GM19455 (cell line): Measurements from ENCODE around the gene PAF1.
"Not testable (repeated sequence)": the region's sequence is repeated elsewhere in the genome, so short reads cannot be mapped to it uniquely, and the experiment has no call there.

ENCODE experiments used
- ATAC-seq: cut with Tn5 transposase; IDR thresholded peaks from one replicate; pipeline ENCODE4 v1.9.1; 2021; ENCODE audit not compliant: unreplicated experiment

The PAF1 gene

GRCh38 chr19:39356647-39357046 lies 34.3 kb downstream of the PAF1 start:
- no peak for ATAC-seq

GRCh38 chr19:39356073-39356472 lies 34.8 kb downstream of the PAF1 start:
- ATAC-seq = no peak

- no peak for ATAC-seq
Observed at GRCh38 chr19:39355253-39355652, 35.7 kb downstream of the PAF1 start.

- ATAC-seq = no peak
Observed at GRCh38 chr19:39352381-39353255, 38.3 kb downstream of the PAF1 start.

GRCh38 chr19:39351537-39352064 lies 39.3 kb downstream of the PAF1 start:
- no peak for ATAC-seq

- no peak for ATAC-seq
Observed at GRCh38 chr19:39350156-39350555, 40.8 kb downstream of the PAF1 start.

GRCh38 chr19:39349326-39349725 lies 41.6 kb downstream of the PAF1 start:
- ATAC-seq = no peak

- ATAC-seq = no peak
Observed at GRCh38 chr19:39347332-39348164, 43.4 kb downstream of the PAF1 start.

- no peak for ATAC-seq
Observed at GRCh38 chr19:39345956-39346355, 45.0 kb downstream of the PAF1 start.

GRCh38 chr19:39342647-39343305 lies 48.1 kb downstream of the PAF1 start:
- no peak for ATAC-seq

GRCh38 chr19:39341719-39342604 lies 48.9 kb downstream of the PAF1 start, which contains the start of gene SAMD4B:
Gene SAMD4B, plus strand, starts transcription at chr19:39342421. Its CDS starts 14,473 bp downstream, at chr19:39356894.
- peak; percentile 84 for ATAC-seq

- ATAC-seq = no peak
Observed at GRCh38 chr19:39341129-39341718, 49.7 kb downstream of the PAF1 start.

GRCh38 chr19:39340156-39340555 lies 50.8 kb downstream of the PAF1 start:
- ATAC-seq = not testable (repeated sequence)

- no peak for ATAC-seq
Observed at GRCh38 chr19:39339674-39340073, 51.2 kb downstream of the PAF1 start.

GRCh38 chr19:39336483-39336882 lies 54.4 kb downstream of the PAF1 start:
- ATAC-seq = no peak
